Esophagus squamous epithelium (tissue), 4 donors: ENCODE measurements around the gene SNRPN.

Experiments used
- POLR2A ChIP-seq, 4 donors: fragments of 450-650 bp; IDR thresholded peaks; one replicate each; pipeline ENCODE4 v1.6.1; 2017; ENCODE audit warnings: antibody characterized with exemption in 4 of 4, mild to moderate bottlenecking in 4 of 4, moderate library complexity in 3 of 4
- TF ChIP-seq, protein P1 (sequence below), 6 experiments: fragments of 450-650 bp in 4 of 6; fragments of 200-600 bp in 2 of 6; sonication (generic) in 2 of 6; IDR thresholded peaks; one replicate each; pipeline ENCODE4 v1.5.1; 2016 to 2019; ENCODE audit warnings: antibody characterized with exemption in 6 of 6, mild to moderate bottlenecking in 4 of 6, moderate library complexity in 4 of 6

DNA sequence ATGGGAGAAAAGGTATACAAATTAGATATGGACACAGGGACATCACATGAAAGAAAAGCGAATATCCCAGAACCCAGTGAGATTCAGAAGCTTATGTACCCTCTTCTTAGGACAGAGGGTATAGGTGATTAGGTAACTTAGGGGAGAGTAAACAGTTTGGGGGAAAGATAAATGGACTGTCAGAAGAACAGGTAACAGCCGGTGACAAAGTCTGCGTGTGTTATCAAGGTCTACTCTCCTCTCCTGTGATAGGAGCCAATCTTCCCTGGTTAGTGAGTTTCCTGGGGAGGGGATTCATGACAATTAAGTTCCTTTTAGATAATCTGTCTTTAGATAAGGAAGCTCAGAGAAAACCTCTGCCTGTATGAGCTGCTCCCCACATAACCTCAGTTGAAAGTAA lies 30.6 kb upstream of the SNRPN start:
- TF ChIP-seq, protein P1, sequence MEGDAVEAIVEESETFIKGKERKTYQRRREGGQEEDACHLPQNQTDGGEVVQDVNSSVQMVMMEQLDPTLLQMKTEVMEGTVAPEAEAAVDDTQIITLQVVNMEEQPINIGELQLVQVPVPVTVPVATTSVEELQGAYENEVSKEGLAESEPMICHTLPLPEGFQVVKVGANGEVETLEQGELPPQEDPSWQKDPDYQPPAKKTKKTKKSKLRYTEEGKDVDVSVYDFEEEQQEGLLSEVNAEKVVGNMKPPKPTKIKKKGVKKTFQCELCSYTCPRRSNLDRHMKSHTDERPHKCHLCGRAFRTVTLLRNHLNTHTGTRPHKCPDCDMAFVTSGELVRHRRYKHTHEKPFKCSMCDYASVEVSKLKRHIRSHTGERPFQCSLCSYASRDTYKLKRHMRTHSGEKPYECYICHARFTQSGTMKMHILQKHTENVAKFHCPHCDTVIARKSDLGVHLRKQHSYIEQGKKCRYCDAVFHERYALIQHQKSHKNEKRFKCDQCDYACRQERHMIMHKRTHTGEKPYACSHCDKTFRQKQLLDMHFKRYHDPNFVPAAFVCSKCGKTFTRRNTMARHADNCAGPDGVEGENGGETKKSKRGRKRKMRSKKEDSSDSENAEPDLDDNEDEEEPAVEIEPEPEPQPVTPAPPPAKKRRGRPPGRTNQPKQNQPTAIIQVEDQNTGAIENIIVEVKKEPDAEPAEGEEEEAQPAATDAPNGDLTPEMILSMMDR (IDR thresholded peaks at IDR 0.05), result no peak
- TF ChIP-seq POLR2A (IDR thresholded peaks at IDR 0.05), result no peak
